Measurements from ENCODE around the gene RICTOR.

GRCh38 chr5:39118638-39119037, 44.4 kb upstream of the RICTOR start:
- TF ChIP-seq TCF7L2 (IDR thresholded peaks at IDR 0.05; ENCODE audit: borderline replicate concordance, low read depth, low read length) (no peak), ZNF121 (tag by site-specific recombination; IDR thresholded peaks at IDR 0.05) (no peak), CTCF (tag by site-specific recombination; IDR thresholded peaks at IDR 0.05) (no peak), ZNF157 (tag by site-specific recombination; IDR thresholded peaks at IDR 0.05) (no peak), TSHZ1 (tag by site-specific recombination; IDR thresholded peaks at IDR 0.05; ENCODE audit: borderline replicate concordance) (no peak), PRDM2 (tag by site-specific recombination; IDR thresholded peaks at IDR 0.05; ENCODE audit: borderline replicate concordance) (no peak), PBX3 (CRISPR knock-in tag; IDR thresholded peaks at IDR 0.05) (no peak), ZNF362 (tag by site-specific recombination; IDR thresholded peaks at IDR 0.05) (no peak), PRDM10 (tag by site-specific recombination; IDR thresholded peaks at IDR 0.05) (no peak), KLF10 (tag by site-specific recombination; IDR thresholded peaks at IDR 0.05) (no peak), PRDM4 (tag by site-specific recombination; IDR thresholded peaks at IDR 0.05) (no peak), ZNF311 (tag by site-specific recombination; IDR thresholded peaks at IDR 0.05; ENCODE audit: borderline replicate concordance) (no peak)
